ENCODE data around the gene MRPL16.

DNA sequence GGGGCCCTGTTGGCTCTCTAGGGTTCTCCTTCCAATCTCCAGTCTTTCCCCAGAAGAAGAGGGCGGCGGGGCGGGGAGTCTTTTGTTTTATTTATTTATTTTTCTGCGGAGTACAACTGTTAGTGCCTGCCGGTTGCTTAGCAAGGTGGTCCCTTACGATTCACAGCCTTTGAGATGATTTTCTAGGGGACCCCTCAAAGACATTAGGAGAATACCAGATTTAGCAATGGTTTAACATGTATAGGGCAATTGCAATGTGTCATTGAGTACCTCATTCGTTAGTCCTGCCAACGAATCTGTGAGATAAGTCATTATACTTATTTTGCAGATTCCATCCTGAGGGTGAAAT is 307 bp upstream of the MRPL16 start:
- TF ChIP-seq, protein P1, sequence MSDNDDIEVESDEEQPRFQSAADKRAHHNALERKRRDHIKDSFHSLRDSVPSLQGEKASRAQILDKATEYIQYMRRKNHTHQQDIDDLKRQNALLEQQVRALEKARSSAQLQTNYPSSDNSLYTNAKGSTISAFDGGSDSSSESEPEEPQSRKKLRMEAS (IDR thresholded peaks at IDR 0.05) = no peak
- TF ChIP-seq NFIC (IDR thresholded peaks at IDR 0.05) (no peak), CEBPB (IDR thresholded peaks at IDR 0.05) (no peak), EGR1 (IDR thresholded peaks at IDR 0.05) (no peak), CREB1 (IDR thresholded peaks at IDR 0.05; ENCODE audit: low read depth) (no peak), TEAD4 (IDR thresholded peaks at IDR 0.05) (no peak), EP300 (IDR thresholded peaks at IDR 0.05; ENCODE audit: borderline replicate concordance) (no peak), YY1 (IDR thresholded peaks at IDR 0.05; ENCODE audit: low read depth) (no peak)
- TF ChIP-seq, protein P2, sequence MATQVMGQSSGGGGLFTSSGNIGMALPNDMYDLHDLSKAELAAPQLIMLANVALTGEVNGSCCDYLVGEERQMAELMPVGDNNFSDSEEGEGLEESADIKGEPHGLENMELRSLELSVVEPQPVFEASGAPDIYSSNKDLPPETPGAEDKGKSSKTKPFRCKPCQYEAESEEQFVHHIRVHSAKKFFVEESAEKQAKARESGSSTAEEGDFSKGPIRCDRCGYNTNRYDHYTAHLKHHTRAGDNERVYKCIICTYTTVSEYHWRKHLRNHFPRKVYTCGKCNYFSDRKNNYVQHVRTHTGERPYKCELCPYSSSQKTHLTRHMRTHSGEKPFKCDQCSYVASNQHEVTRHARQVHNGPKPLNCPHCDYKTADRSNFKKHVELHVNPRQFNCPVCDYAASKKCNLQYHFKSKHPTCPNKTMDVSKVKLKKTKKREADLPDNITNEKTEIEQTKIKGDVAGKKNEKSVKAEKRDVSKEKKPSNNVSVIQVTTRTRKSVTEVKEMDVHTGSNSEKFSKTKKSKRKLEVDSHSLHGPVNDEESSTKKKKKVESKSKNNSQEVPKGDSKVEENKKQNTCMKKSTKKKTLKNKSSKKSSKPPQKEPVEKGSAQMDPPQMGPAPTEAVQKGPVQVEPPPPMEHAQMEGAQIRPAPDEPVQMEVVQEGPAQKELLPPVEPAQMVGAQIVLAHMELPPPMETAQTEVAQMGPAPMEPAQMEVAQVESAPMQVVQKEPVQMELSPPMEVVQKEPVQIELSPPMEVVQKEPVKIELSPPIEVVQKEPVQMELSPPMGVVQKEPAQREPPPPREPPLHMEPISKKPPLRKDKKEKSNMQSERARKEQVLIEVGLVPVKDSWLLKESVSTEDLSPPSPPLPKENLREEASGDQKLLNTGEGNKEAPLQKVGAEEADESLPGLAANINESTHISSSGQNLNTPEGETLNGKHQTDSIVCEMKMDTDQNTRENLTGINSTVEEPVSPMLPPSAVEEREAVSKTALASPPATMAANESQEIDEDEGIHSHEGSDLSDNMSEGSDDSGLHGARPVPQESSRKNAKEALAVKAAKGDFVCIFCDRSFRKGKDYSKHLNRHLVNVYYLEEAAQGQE (IDR thresholded peaks at IDR 0.05; ENCODE audit: low read depth) = no peak

All from Ishikawa (cell line).